ENCODE results near the gene GPX1.
"Not testable (repeated sequence)": the region's sequence is repeated elsewhere in the genome, so short reads cannot be mapped to it uniquely, and the experiment has no call there.

The GPX1 gene

GRCh38 chr3:49358217-49358883 is at the start of gene GPX1:
GPX1 (minus strand) TSS chr3:49358353; CDS start chr3:49358278, 75 bp downstream.
- DNase-seq, result peak; percentile 33

- DNase-seq, result no peak
Measured at GRCh38 chr3:49406571-49407565, 48.7 kb upstream of the GPX1 start.

- not testable (repeated sequence) for DNase-seq
Measured at GRCh38 chr3:49405570-49405969, 47.4 kb upstream of the GPX1 start.

- DNase-seq, result no peak
Measured at GRCh38 chr3:49403891-49404290, 45.7 kb upstream of the GPX1 start.

- no peak for DNase-seq
Measured at GRCh38 chr3:49401766-49402165, 43.6 kb upstream of the GPX1 start.

- DNase-seq, result no peak
Measured at GRCh38 chr3:49399461-49399860, 41.3 kb upstream of the GPX1 start.

- DNase-seq, result no peak
Measured at GRCh38 chr3:49397470-49397869, 39.3 kb upstream of the GPX1 start.

GRCh38 chr3:49391310-49391709 is 33.2 kb upstream of the GPX1 start:
- not testable (repeated sequence) for DNase-seq

- DNase-seq, result no peak
Measured at GRCh38 chr3:49389297-49389696, 31.1 kb upstream of the GPX1 start.

- DNase-seq, result no peak
Measured at GRCh38 chr3:49388289-49388820, 30.2 kb upstream of the GPX1 start.

- no peak for DNase-seq
Measured at GRCh38 chr3:49387721-49388120, 29.6 kb upstream of the GPX1 start.

GRCh38 chr3:49386056-49386756 is 28.1 kb upstream of the GPX1 start:
- no peak for DNase-seq

- no peak for DNase-seq
Measured at GRCh38 chr3:49385617-49386016, 27.5 kb upstream of the GPX1 start.

- DNase-seq, result no peak
Measured at GRCh38 chr3:49383387-49383786, 25.2 kb upstream of the GPX1 start.

GRCh38 chr3:49378249-49378895 is 20.2 kb upstream of the GPX1 start:
- no peak for DNase-seq

- peak; percentile 38 for DNase-seq
Measured at GRCh38 chr3:49377483-49377882, 19.3 kb upstream of the GPX1 start.

GRCh38 chr3:49371946-49372345 is 13.8 kb upstream of the GPX1 start:
- no peak for DNase-seq

GRCh38 chr3:49370585-49371290 is 12.6 kb upstream of the GPX1 start:
- DNase-seq, result no peak

GRCh38 chr3:49362561-49362960 is 4.4 kb upstream of the GPX1 start:
- DNase-seq, result no peak

- no peak for DNase-seq
Measured at GRCh38 chr3:49359623-49360022, 1.5 kb upstream of the GPX1 start.

- DNase-seq, result peak; percentile 7
Measured at GRCh38 chr3:49358884-49359225, 702 bp upstream of the GPX1 start.
